Fibroblast of pulmonary artery (primary cell): ENCODE data around the gene CENPP.

Experiments used
- DNase-seq: peaks from one replicate; pipeline ENCODE4 v3.0.0-alpha.2; 2010; ENCODE audit warnings: low read depth
- H3K4me3 ChIP-seq: replicated peaks from 2 replicates; pipeline ENCODE4 v1.5.1; 2011; ENCODE audit warnings: low read depth, mild to moderate bottlenecking, control low read depth, low read length, moderate library complexity
- TF ChIP-seq, protein P1 (sequence below): IDR thresholded peaks from 2 replicates; pipeline ENCODE4 v1.5.1; 2011; ENCODE audit warnings: mild to moderate bottlenecking, control low read depth, low read length, inconsistent platforms; ENCODE audit errors: missing control alignments

Gene CENPP

DNA sequence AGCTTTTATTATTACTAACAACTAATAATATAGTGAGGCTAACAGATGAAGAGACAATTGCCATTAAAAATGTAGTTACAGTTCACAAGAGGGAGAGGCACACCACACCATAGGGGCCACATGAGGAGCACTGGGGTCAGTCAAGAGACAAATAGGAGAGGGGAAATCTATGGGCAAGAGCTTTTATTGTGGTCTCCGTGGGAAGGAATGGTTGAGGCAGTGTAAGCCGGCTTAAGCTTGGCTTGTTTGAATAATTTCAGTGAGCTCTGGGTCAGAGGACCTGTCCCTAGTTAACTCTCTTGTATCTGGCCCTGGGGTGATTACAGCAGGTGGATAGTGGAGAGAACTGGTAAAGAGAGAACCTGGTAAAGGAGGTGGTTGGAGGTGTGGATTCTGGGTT is 43.3 kb downstream of the CENPP start:
- no peak overlapping the region for H3K4me3 ChIP-seq
- TF ChIP-seq, protein P1, sequence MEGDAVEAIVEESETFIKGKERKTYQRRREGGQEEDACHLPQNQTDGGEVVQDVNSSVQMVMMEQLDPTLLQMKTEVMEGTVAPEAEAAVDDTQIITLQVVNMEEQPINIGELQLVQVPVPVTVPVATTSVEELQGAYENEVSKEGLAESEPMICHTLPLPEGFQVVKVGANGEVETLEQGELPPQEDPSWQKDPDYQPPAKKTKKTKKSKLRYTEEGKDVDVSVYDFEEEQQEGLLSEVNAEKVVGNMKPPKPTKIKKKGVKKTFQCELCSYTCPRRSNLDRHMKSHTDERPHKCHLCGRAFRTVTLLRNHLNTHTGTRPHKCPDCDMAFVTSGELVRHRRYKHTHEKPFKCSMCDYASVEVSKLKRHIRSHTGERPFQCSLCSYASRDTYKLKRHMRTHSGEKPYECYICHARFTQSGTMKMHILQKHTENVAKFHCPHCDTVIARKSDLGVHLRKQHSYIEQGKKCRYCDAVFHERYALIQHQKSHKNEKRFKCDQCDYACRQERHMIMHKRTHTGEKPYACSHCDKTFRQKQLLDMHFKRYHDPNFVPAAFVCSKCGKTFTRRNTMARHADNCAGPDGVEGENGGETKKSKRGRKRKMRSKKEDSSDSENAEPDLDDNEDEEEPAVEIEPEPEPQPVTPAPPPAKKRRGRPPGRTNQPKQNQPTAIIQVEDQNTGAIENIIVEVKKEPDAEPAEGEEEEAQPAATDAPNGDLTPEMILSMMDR: no peak
- DNase-seq: no peak

DNA sequence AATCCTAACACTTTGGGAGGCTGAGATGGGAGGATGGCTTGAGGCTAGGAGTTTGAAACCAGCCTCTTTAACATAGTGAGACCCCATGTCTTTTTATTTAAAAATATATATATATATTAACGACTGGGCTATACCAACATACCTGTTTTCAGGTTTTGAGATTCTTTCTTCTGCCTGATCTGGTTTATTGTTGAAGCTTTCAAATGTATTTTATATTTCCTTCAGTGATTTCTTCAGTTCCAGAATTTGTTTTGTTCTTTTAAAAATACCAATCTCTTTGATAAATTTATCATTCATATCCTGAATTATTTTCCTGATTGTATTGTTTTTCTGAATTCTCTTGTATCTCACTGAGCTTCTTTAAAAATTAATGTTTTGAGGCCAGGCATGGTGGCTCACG is 47.4 kb downstream of the CENPP start:
- DNase-seq: no peak
- TF ChIP-seq, protein P1: no peak
- no peak overlapping the region for H3K4me3 ChIP-seq

DNA sequence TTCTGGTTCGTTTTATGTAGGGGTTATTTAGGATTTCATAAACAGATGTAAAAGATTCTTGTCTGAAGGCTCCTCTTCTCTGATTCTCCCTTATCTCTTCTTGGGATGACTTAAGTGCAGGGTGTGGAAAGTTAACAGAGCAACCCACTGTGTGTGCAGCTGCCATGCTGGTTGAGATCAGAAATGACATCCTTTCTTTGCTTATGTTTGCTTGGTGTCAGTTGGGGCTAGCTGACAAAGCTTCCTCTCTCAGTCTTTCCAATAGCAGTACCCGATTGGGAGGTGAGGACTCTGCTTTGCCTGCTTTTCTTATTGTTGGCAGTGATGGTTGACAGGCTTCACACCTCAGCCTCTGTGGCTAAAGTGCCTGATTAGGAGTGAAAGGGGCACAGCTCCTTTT is 52.1 kb downstream of the CENPP start:
- H3K4me3 ChIP-seq: no peak overlapping the region
- TF ChIP-seq, protein P1: no peak
- no peak for DNase-seq

DNA sequence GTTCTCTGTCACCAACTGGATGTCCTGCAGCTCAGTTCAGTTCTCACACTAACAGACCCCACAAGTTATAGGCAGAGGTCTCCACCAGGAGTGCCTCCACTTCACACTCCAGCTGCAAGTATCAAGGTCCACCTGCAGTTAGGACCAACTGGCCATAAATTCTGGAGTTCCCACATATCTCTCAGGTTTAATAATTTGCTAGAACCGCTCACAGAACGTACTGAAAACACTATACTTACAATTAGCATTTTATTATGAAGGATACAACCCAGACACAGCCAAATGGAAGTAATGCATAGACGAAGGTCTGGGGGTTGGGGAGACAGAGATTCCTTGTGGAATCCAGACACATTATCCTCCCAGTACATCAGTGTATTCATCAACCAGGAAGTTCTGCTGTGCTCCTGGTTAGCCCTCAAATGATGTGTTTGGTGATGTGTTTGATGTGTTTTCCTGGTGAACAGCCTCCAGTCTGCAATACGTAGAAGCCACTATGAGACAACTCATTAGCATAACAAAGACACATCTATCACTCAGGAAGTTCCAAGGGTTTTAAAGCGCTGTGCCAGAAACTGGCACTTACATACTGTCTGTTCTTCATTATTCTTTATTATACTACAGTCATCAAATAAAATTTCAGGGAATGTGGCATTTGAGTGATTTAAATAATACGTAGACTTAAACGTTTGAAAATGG is 53.3 kb downstream of the CENPP start:
- no peak for DNase-seq
- TF ChIP-seq, protein P1: no peak
- no peak overlapping the region for H3K4me3 ChIP-seq

DNA sequence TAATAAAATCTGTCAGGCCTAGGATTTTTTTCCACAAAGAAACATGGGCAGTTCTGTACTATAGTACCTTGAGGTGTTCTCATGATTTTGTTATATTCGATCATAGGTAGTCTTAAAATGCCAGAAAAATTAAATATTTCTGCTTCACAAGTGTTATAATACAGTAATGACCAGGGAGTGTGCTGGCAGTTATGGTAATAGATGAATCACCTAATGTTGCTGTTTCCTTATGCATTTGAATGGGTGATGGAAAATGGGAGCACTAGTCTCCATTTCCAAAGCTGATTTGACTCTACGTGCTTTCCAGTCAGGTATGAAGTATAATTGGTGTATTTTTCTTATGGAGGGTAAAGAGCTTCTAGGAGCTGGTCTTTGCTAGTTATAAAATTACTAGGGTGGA is 54.9 kb downstream of the CENPP start:
- TF ChIP-seq, protein P1: no peak
- no peak for DNase-seq
- no peak overlapping the region for H3K4me3 ChIP-seq

DNA sequence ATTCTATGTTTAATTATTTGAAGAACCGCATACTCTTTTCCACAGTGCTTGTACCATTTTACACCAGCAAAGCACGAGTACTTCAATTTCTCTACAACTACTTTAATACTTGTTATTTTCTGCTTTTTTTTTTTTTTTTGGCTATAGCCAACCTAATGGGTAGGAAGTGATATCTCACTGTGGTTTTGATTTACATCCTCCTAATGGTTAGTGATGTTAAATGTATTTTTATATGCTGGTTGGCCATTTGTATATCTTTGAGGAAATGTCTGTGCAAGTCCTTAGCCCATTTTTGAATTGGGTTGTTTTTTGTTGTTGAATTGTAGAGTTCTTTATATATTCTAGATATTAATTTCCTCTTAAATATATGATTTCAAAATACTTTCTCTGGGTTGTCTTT is 56.0 kb downstream of the CENPP start:
- DNase-seq: no peak
- H3K4me3 ChIP-seq: no peak overlapping the region
- TF ChIP-seq, protein P1: no peak

DNA sequence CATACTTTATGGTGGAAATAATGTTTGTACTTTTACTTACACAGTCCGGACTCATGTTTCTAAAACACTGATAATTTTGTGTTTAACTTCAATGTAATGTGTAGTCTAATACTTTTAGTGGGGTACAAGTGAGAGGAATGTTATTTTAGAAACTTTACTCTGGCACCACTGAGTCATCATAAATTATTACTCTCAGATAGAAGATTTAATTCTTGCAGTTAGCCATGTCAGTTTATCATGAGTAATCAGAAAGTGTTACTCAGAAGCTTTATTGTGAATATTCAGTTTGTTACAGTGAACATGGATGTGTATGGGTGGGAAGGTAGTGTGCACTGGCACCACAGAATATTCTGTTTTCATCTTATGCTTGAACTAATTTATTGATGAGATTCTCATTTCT is 58.6 kb downstream of the CENPP start:
- no peak for DNase-seq
- H3K4me3 ChIP-seq: no peak overlapping the region
- TF ChIP-seq, protein P1: no peak
